Fibroblast of lung (primary cell): Measurements from ENCODE around the gene CTPS2.

Source experiments
- EZH2 ChIP-seq: IDR thresholded peaks from 2 replicates; pipeline ENCODE4 v1.5.1; 2012; ENCODE audit warnings: low read length, control low read depth, mild to moderate bottlenecking; ENCODE audit errors: missing control alignments
- TF ChIP-seq, protein P1 (sequence below), 2 donors: IDR thresholded peaks in 1 of 2; conservative IDR thresholded peaks in 1 of 2; 1 replicate in 1 of 2; 2 replicates in 1 of 2; pipeline ENCODE4 v1.5.1; 2011 to 2012; ENCODE audit warnings: low read length in 2 of 2, control low read depth in 1 of 2, inconsistent platforms in 1 of 2, low read depth in 1 of 2, mild to moderate bottlenecking in 1 of 2

DNA sequence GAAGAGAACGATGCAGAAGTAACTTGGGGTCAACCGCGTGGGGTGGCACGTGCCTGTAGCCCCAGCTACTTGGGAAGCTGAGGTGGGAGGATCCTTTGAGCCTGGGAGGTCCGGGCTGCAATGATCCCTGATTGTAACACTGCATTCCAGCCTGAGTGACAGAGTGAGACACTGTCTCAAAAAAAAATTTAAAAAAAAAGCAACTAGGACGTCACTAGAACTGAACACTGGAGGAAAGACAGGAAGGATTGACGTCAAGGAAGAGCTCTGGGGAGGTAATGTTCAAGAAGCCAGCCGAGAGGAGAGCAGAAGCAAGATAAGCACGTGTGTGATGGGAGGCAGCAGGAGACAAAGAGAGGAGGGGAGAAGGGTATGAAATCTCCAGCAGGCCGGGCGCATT, 33.8 kb downstream of the CTPS2 start:
- no peak for TF ChIP-seq EZH2
- TF ChIP-seq, protein P1, sequence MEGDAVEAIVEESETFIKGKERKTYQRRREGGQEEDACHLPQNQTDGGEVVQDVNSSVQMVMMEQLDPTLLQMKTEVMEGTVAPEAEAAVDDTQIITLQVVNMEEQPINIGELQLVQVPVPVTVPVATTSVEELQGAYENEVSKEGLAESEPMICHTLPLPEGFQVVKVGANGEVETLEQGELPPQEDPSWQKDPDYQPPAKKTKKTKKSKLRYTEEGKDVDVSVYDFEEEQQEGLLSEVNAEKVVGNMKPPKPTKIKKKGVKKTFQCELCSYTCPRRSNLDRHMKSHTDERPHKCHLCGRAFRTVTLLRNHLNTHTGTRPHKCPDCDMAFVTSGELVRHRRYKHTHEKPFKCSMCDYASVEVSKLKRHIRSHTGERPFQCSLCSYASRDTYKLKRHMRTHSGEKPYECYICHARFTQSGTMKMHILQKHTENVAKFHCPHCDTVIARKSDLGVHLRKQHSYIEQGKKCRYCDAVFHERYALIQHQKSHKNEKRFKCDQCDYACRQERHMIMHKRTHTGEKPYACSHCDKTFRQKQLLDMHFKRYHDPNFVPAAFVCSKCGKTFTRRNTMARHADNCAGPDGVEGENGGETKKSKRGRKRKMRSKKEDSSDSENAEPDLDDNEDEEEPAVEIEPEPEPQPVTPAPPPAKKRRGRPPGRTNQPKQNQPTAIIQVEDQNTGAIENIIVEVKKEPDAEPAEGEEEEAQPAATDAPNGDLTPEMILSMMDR (conservative IDR thresholded peaks at IDR 0.05 in 1 of 2, IDR thresholded peaks at IDR 0.05 in 1 of 2; ENCODE audit: low read depth in 1 of 2, low read length in 2 of 2), result no peak
